Renal pelvis (tissue), 4 donors: ENCODE measurements around the gene NFIX. TPM values are rescaled to one million over a fixed set of nuclear protein-coding genes. Genes with fewer than 3 reads are reported as not detected.
A peak's percentile ranks its signal among the peaks of the same experiment; 100 is the strongest.

ENCODE experiments used
- DNase-seq: peaks from one replicate; pipeline ENCODE4 v3.0.0-alpha.2; 2013
- polyA plus RNA-seq, 3 donors: library from polyadenylated mRNA; unstranded; fragments of 120-200 nt; gene quantifications; one replicate each; pipeline ENCODE4 v1.2.1, GENCODE V29; 2013; ENCODE audit not compliant: insufficient read length in 3 of 3

Gene NFIX
- polyA plus RNA-seq, 3 donors, result 14.8 to 19.2 (median 14.9) TPM

GRCh38 chr19:13033244-13033643, 38.0 kb downstream of the NFIX start:
- no peak for DNase-seq

GRCh38 chr19:13033819-13034611, 38.7 kb downstream of the NFIX start:
- DNase-seq, result no peak

- DNase-seq, result no peak
Measured at GRCh38 chr19:13034636-13035035, 39.4 kb downstream of the NFIX start.

GRCh38 chr19:13035820-13036365, 40.6 kb downstream of the NFIX start:
- DNase-seq, result no peak

- DNase-seq, result no peak
Measured at GRCh38 chr19:13036366-13036976, 41.2 kb downstream of the NFIX start.

- DNase-seq, result no peak
Measured at GRCh38 chr19:13037161-13037560, 41.9 kb downstream of the NFIX start.

- DNase-seq, result no peak
Measured at GRCh38 chr19:13037731-13038130, 42.5 kb downstream of the NFIX start.

- DNase-seq, result no peak
Measured at GRCh38 chr19:13038306-13039210, 43.3 kb downstream of the NFIX start.

GRCh38 chr19:13039211-13039789, 44.0 kb downstream of the NFIX start:
- no peak for DNase-seq

GRCh38 chr19:13040232-13040947, 45.1 kb downstream of the NFIX start:
- no peak for DNase-seq

GRCh38 chr19:13040948-13041292, 45.6 kb downstream of the NFIX start:
- DNase-seq, result no peak

- no peak for DNase-seq
Measured at GRCh38 chr19:13042443-13043130, 47.3 kb downstream of the NFIX start.

- DNase-seq, result no peak
Measured at GRCh38 chr19:13043285-13043684, 48.0 kb downstream of the NFIX start.

GRCh38 chr19:13044231-13044836, 49.1 kb downstream of the NFIX start:
- no peak for DNase-seq

- DNase-seq, result no peak
Measured at GRCh38 chr19:13045812-13046211, 50.5 kb downstream of the NFIX start.

- DNase-seq, result no peak
Measured at GRCh38 chr19:13047374-13047773, 52.1 kb downstream of the NFIX start.

GRCh38 chr19:13050274-13050673, 55.0 kb downstream of the NFIX start:
- DNase-seq, result no peak

GRCh38 chr19:13051557-13052165, 56.4 kb downstream of the NFIX start:
- DNase-seq, result peak; percentile 82

GRCh38 chr19:13052447-13053175, 57.3 kb downstream of the NFIX start:
- DNase-seq, result no peak
